22Rv1 (cell line): ENCODE data around the gene FBXW8.

Experiments
- H3K27ac ChIP-seq: fragments of 450-650 bp; 2 replicates; pipeline ENCODE4 v1.5.1; 2017
- CTCF ChIP-seq: fragments of 450-650 bp; IDR thresholded peaks from 2 replicates; pipeline ENCODE4 v1.5.1; 2017; ENCODE audit warnings: mild to moderate bottlenecking
- ZFX ChIP-seq: fragments of 450-650 bp; IDR thresholded peaks from 2 replicates; pipeline ENCODE4 v1.6.1; 2017; ENCODE audit warnings: antibody characterized with exemption, borderline replicate concordance

The FBXW8 gene

DNA sequence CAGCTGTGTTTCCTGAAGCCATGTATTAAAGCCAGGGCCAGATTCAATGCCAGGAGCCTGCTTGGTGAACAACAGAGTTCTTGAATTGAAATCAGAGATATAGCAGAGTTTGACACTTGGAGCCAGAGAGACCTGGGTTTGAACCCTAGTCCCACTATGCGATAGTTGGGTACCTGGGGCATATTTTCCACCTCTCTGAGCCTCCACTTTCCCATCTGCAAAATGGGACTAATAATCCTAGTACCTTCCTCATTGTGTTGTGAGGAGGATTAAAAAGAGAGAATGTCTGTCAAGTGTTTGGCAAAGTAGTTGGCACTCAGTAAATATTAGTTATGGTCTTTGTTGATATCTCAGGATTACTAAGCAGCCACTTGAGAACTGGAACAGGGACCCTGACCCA is 23.5 kb upstream of the FBXW8 start:
- no peak overlapping the region for H3K27ac ChIP-seq
- TF ChIP-seq CTCF = no peak
- TF ChIP-seq ZFX = no peak

- TF ChIP-seq ZFX (no peak), CTCF (no peak)
- H3K27ac ChIP-seq = no peak overlapping the region
Observed at GRCh38 chr12:116887897-116888296, 22.9 kb upstream of the FBXW8 start.

DNA sequence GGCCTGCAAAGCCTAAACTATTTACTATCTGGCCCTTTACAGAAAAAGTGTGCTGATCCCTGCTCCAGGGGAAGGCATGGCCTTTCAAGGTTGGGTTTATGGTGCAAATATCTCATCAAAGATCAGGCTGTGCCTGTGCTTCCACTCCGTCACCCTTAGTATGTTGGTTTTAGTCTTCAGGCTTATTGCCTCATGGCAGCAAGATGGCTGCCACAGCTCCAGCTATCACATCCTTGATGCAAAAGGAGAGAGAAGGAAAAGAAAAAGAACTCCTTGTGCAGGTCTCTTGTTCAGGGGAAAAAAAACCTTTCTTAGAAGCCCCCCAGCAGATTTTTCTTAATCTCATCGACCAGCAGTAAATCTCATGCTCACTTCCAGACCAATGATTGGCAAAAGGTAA is 20.4 kb upstream of the FBXW8 start:
- TF ChIP-seq CTCF = no peak
- TF ChIP-seq ZFX = no peak
- H3K27ac ChIP-seq = no peak overlapping the region

DNA sequence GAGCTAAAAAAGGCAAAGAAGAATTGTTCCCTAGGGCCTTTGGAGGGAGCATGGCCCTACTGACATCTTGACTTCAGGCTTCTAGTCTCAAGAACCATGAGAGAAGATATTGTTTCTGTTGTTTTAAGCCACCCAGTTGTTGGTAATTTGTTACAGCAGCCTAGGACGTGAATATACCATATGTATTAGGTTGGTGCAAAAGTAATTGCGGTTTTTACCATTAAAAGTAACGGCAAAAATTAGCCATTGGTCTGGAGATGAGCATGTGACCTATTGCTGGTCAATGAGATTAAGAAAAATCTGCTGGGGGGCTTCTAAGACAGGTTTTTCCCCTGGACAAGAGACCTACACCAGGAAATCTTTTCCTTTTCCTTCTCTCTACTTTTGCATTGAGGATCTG is 19.7 kb upstream of the FBXW8 start:
- TF ChIP-seq CTCF (no peak), ZFX (no peak)
- no peak overlapping the region for H3K27ac ChIP-seq

- no peak for TF ChIP-seq ZFX
- no peak for TF ChIP-seq CTCF
Observed at GRCh38 chr12:116892349-116893140, 18.2 kb upstream of the FBXW8 start.

GRCh38 chr12:116894913-116895312 is 15.8 kb upstream of the FBXW8 start:
- TF ChIP-seq ZFX (no peak), CTCF (no peak)
- H3K27ac ChIP-seq = no peak overlapping the region

More at GRCh38 chr12:116892349-116893140, 18.2 kb upstream of the FBXW8 start:
- no peak overlapping the region for H3K27ac ChIP-seq

DNA sequence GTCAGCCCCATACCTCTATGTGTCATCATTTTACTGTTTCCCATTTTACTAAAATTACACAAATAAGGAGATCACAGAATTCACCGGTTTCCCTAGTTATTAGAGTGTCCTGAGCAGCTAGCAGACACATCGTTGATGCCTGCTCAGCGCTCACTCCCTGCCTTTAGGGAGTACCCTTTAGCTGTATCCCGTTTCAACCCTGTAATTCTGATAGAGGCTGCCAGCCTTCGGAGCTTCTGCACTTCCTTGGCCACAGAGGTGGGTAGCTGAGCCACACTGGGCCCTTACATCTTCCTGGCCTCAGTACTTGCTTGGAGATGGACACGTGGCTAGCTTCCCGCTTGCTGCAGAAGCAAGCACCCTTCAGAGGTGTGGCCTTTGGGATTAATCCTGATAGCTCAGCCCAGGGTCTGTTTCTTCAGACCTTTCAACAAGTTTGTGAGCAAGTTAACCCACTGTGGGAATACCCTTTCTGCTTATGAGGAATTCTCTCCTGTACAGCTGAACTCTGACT is 14.3 kb upstream of the FBXW8 start:
- no peak overlapping the region for H3K27ac ChIP-seq
- no peak for TF ChIP-seq CTCF
- TF ChIP-seq ZFX = no peak
